NCI-H510A (cell line): ENCODE measurements around the gene AOAH.
A peak's percentile ranks its signal among the peaks of the same experiment; 100 is the strongest.
"Not testable (repeated sequence)": the region's sequence is repeated elsewhere in the genome, so short reads cannot be mapped to it uniquely, and the experiment has no call there.

ENCODE experiments used
- DNase-seq: peaks from one replicate; lab custom pipeline; 2025; lab: John Stamatoyannopoulos, UW

AOAH gene

GRCh38 chr7:36657036-36657660, 67.1 kb downstream of the AOAH start:
- DNase-seq: no peak

GRCh38 chr7:36654436-36654835, 69.9 kb downstream of the AOAH start:
- no peak for DNase-seq

- no peak for DNase-seq
These were observed 70.5 kb downstream of the AOAH start for GRCh38 chr7:36653663-36654355.

DNA sequence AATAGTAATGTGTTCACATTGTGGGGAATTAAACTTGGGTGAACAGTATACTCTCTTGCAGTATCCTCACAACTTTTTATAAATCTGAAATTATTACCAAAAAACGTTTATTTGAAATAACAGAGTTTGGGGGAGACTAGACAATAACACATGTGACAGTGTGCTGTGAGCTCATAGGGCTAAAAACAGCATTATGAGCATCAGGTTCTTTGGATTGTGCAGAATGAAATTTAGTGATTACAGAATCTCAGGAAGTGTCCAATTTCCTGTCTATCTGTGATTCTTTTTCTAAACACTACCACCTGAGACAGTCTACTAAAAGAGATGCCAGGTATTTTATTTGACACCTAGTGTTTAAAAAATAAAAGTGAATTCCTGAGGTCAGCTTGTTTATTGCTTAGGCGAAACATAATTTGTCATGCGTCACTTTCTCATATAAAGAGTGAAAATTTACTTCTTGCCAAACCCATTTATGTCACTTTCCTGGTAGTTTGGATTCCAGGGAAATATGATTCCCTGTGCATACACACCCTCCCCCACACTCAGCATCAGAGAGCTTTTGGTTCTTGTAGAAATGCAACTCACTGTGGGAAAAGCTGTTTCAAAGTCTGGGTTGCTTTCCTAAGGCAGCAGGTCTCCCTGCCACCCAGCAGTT, 71.2 kb downstream of the AOAH start:
- no peak for DNase-seq

DNA sequence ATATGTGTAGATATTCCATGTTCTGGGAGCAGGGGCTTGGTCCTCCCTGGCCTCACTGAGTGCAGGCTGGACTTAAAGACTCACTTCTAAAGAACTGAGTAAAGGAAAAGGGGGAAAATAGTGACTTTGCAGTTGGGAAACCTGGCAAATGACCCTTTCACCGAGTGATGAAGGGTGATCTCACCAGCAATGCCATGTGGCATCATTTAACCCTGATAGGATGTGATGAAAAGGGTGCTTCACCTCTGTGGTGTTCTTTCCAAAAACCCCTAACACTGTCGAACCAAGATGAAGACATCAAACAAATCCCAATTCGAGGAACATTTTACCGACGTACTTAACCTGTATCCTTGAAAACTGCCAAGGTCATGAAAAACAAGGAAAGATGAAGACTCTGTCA, 71.9 kb downstream of the AOAH start:
- DNase-seq: no peak

- no peak for DNase-seq
These were observed 72.9 kb downstream of the AOAH start for GRCh38 chr7:36651404-36651803.

DNA sequence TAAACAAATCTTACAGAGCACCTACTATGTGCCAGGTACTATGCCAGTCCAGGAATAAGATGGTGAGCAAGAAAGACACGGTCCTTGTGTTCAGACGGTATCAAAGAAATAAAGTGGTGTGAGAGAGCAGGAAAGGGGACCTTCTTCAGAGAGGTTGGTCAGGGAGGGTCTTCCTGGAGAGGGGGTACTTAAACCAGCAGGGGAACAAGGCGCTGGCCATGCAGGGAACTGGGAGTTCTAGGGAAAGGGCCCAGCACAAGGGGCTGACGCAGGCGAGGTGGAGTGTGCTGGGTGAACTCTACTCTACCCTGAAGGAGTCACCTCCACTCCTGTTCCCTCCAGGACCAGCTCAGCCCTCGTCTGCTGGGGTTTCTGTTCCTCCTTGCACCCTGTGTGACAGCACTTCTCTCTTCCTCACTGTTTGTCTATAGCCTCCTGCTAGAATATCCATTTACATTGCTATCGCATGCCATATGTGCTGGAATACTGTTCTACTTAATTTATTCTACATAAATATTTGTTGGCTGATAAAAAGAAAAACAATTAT, 73.5 kb downstream of the AOAH start:
- no peak for DNase-seq

GRCh38 chr7:36650320-36650719, 74.0 kb downstream of the AOAH start:
- no peak for DNase-seq

GRCh38 chr7:36649319-36649718, 75.0 kb downstream of the AOAH start:
- DNase-seq: not testable (repeated sequence)

DNA sequence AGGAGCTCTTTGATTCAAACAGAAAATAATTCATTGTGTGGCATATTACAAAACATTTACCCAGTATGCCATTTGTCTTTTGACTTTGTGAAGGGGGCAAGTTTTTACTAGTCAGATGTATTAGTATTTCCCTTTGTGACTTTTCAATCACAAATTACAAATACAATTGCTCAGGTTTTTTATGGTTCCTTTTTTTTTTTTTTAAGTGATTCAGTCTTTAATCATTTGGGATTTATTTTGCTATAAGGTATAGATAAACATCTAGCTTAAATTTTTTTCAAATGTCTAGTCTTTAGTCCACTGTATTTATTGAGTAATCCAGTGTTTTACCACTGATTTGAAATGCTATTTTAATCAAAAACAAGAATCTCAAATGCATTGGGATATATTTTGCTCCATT, 75.9 kb downstream of the AOAH start:
- no peak for DNase-seq

GRCh38 chr7:36644625-36645422, 79.5 kb downstream of the AOAH start:
- DNase-seq: no peak

DNA sequence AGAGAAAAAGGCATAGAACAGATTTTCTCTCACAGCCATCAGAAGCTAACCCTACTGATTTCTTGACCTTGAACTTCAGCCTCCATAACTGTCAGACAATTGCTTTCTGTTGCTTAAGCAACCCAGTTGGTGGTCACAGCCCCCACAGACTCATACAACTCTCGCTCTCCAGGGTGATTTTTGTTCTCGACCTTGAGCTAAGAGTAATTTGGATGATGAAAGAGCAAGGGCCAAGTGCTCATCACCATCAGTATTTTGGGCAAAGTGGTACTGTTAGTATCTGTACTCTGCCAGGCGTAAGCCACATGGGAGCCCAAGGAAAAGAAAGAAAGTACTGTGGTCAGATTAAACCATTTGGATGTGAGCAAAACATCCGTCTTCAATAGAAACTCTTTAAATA, 81.9 kb downstream of the AOAH start:
- no peak for DNase-seq

DNA sequence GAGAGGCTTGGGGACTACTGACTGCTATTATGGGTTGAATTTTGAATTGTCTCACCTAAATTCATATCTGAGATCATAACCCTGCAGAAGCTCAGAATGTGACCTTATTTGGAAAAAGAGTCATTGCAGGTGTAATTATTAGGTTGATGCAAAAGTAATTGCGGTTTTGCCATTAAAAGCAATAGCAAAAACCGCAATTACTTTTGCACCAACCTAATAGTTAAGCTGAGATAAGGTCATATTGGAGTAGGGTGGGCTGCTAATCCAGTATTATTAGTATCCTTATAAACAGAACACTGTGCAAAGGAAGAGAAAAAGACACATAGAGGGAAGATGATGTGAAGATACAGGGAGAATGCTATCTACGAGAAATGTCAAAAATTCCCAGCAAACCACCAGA, 82.3 kb downstream of the AOAH start:
- DNase-seq: no peak

GRCh38 chr7:36640682-36641081, 83.6 kb downstream of the AOAH start:
- no peak for DNase-seq

DNA sequence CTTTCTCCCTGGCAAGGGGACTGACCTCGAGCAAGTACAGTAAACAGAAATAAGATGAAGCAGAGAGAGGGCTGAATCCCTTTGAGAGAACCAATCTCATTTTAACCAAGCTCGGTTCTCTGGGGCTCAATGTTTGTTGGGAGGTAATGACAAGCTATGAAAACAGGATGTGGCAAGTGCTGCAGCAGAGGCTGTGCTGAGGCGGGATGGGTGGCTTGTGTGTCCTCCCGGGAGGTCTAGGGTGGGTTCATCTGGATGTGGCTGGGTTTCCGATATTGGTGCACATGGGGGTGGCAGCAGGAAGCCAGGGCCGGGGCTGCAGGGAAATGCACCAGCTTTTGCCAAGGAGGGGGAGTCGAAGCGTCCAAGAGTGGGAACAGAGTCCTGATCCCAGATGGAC, 84.5 kb downstream of the AOAH start:
- no peak for DNase-seq

DNA sequence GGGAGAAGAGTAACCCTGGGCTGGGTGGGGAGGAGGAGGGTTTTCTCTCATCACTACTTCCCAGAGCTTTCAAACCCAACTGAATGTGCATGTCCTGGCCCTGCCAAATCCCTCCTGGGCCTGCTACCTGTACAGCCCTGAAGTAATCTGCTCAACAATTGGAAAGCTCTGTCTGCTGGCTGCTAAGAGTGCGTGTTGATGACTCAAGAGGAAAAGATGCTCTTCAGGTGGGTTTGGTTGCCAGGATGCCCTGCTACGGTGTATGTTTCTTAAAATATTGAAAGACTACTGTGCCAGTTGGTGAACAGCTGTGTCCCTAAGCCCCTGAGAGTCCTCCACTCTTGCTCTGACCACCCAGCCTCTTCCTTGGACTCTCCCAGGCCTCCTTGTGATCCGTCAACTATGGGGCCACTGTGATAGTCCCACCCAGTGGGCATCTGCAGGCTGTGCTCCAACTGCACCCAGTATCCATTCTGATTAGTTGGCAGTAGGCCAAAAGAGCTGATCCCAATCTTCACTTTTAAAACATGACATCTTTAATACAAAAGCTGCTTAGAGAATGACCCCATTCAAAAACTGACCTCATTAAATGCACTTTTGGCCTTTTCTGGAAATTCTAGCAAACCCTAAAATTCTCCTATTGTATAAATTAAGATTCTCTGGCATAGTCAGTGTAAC, 85.6 kb downstream of the AOAH start:
- DNase-seq: no peak

GRCh38 chr7:36638140-36638539, 86.2 kb downstream of the AOAH start:
- DNase-seq: peak; percentile 44

DNA sequence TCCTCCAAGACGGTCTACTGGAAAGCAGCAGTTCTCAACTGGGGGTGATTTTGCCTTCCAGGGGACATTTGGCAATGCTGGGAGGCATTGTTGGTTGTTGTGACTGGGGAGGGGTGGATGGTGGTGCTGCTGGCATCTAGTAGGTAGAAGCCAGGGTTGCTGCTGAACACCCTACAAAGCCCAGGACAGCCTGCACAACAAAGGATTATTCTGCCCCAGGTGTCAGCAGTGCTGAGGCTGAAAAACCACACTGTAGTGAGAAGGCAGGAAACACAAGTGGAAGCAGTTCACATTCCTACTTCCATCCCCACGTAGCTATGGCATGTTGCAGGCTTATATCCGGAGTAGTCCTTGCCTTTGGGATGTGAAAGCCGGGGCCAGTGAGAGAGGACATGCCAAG, 86.9 kb downstream of the AOAH start:
- DNase-seq: no peak

GRCh38 chr7:36636126-36636525, 88.2 kb downstream of the AOAH start:
- no peak for DNase-seq

DNA sequence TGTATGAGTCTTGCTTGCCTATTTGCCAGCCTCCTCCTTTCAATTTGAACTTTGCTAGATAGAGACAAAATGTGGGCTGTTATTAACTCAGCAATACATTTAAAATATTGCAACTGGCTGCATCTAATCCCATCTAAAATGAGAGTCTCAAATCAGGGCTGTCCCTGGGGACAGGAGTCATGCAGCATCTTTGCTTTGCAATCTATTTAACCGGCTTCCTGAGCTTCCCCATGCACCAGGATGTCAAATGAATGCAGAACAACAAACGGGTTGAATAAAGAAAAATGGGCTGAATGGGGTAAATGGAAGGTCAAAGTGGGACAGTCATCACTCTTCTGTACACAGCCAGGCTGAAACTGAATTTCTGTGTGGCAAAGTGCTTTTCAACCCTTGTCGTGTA, 89.2 kb downstream of the AOAH start:
- no peak for DNase-seq

DNA sequence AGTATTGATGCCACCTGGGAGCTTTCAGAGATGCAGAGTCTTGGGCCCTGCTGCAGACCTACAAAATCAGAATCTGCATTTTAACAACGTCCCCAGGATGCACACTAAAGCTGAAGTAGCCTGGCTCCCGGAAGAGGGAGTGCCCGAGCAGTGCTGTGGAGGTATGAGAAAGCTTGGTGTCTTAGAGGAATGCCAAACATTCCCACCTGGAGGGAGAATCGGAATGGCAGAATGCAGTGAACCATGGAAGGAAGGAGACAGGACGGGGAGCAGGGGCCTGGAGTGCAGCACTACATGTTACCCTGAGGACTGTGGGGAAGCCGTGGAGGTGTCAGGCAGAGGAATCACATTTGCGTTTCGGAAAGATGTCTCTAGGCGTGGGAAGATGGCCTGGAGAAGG, 90.9 kb downstream of the AOAH start:
- no peak for DNase-seq

DNA sequence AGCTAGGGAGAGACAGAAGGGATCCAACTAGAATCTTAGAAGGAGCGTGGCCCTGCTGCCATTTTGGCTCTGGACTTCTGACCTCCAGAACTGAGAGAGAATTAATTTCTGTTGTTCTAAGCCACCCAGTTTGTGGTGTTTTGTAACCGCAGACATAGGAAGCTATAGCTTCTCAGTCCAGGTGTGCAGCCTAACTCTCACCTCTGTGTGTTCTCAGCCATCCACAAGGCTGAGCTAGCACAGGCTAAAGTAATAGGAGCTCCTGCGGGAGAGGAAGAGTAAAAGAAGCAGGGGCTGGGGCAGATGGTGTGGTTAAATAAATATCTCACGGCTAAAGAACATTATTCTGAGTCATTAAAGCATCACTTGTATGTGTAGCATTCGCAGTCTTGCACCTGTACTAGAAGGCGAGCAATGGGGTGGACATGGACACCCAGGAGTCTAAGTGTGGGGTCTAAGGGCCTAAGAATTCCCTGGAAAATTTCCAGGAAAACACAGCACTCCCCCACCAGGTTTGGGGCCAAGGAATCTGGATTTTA, 94.1 kb downstream of the AOAH start:
- no peak for DNase-seq
